HG02884 (cell line): ENCODE data around the gene PABPN1L.

ENCODE experiments used
- ATAC-seq: cut with Tn5 transposase; IDR thresholded peaks from one replicate; pipeline ENCODE4 v1.9.1; 2021; ENCODE audit warnings: mild to moderate bottlenecking, moderate library complexity; ENCODE audit not compliant: unreplicated experiment

PABPN1L gene

GRCh38 chr16:88884569-88885271 lies 18.3 kb upstream of the PABPN1L start:
- ATAC-seq: no peak

- no peak for ATAC-seq
Observed at GRCh38 chr16:88883946-88884345, 17.5 kb upstream of the PABPN1L start.

GRCh38 chr16:88883117-88883895 lies 16.8 kb upstream of the PABPN1L start:
- ATAC-seq: no peak

GRCh38 chr16:88882358-88883030 lies 16.0 kb upstream of the PABPN1L start:
- no peak for ATAC-seq

GRCh38 chr16:88881675-88882357 lies 15.4 kb upstream of the PABPN1L start:
- no peak for ATAC-seq

GRCh38 chr16:88881007-88881615 lies 14.7 kb upstream of the PABPN1L start:
- ATAC-seq: no peak

GRCh38 chr16:88880226-88881006 lies 14.0 kb upstream of the PABPN1L start:
- no peak for ATAC-seq

GRCh38 chr16:88879788-88880055 lies 13.3 kb upstream of the PABPN1L start:
- no peak for ATAC-seq

GRCh38 chr16:88878967-88879787 lies 12.7 kb upstream of the PABPN1L start:
- ATAC-seq: no peak

- ATAC-seq: no peak
Observed at GRCh38 chr16:88878356-88878755, 11.9 kb upstream of the PABPN1L start.

- no peak for ATAC-seq
Observed at GRCh38 chr16:88877564-88878289, 11.3 kb upstream of the PABPN1L start.

- no peak for ATAC-seq
Observed at GRCh38 chr16:88876942-88877526, 10.6 kb upstream of the PABPN1L start.

GRCh38 chr16:88875703-88876234 lies 9.3 kb upstream of the PABPN1L start:
- ATAC-seq: no peak

- no peak for ATAC-seq
Observed at GRCh38 chr16:88874938-88875599, 8.6 kb upstream of the PABPN1L start.

- no peak for ATAC-seq
Observed at GRCh38 chr16:88872650-88873331, 6.3 kb upstream of the PABPN1L start.

GRCh38 chr16:88871730-88872416 lies 5.4 kb upstream of the PABPN1L start:
- ATAC-seq: no peak

GRCh38 chr16:88871349-88871702 lies 4.9 kb upstream of the PABPN1L start:
- ATAC-seq: no peak
